NCI-H1417 treated with DMSO at 0.1 percent for 48 hours (cell line): ENCODE data around the gene BMPR1A.
"Not testable (repeated sequence)": the region's sequence is repeated elsewhere in the genome, so short reads cannot be mapped to it uniquely, and the experiment has no call there.

Source experiments
- DNase-seq: peaks from one replicate; lab custom pipeline; 2025; lab: John Stamatoyannopoulos, UW

The BMPR1A gene

GRCh38 chr10:86878983-86879713 is 122.7 kb downstream of the BMPR1A start:
- no peak for DNase-seq

DNA sequence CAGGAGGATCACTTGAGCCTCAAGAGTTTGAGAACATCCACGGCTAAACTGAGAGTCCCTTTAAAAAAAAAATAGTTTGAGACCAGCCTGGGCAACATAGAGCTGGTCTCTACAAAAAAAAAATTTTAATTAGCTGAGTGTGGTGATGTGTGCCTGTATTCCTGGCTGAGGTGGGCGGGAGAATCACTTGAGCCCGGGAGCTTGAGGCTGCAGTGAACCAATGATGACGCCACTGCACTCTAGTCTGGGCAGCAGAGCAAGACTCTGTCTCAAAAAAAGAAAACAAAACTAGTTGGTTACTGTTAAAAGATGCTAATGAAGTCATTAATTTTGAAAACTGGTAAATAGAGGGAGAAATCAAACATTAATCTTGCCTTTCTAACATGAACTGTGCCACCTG is 124.6 kb downstream of the BMPR1A start:
- no peak for DNase-seq

DNA sequence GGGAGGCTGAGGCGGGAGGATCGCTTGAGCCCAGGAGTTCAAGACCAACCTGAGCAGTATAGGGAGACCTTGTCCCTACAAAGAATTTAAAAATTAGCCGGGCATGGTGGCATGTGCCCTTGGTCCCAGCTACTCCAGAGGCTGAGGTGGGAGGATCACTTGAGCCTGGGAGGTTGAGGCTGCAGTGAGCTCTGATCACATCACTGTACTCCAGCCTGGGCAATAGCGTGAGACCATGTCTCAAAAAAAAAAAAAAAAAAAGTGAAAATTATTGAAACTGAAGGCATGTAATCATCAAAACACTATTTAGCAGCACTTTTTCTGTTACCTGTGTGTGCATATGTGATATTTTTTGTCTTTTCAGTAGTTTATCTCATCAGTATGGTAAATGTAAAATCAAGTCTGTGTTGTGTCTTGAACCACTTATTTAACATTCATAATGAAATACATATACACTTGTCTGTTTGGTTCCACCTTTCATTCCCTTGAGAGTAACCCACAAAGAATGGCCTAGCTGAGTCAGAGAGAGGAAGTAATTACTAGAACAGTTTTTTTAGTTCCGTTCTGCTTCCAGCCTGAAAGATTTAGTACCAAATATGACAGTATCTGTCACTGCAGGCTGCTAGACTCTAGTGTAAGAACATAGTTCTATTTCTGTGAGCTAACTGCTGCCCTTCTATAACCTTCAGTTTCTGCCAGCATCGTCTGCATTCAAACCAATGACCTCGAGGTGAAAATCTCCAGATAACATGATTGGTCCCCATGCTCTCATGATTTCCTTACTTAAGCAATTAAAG is 132.4 kb downstream of the BMPR1A start:
- no peak for DNase-seq

DNA sequence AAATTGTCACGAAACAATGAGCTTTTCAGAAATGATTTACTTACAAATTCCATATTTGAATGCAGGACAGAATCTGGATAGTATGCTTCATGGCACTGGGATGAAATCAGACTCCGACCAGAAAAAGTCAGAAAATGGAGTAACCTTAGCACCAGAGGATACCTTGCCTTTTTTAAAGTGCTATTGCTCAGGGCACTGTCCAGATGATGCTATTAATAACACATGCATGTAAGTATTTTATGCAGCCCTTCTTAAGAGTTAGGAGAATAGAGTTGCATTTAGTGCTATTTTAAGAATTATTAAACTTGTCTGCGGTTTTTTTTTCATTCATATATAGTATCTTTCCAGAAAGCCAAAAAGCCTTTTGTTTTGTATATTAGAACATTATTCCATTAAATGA is 133.6 kb downstream of the BMPR1A start:
- no peak for DNase-seq

DNA sequence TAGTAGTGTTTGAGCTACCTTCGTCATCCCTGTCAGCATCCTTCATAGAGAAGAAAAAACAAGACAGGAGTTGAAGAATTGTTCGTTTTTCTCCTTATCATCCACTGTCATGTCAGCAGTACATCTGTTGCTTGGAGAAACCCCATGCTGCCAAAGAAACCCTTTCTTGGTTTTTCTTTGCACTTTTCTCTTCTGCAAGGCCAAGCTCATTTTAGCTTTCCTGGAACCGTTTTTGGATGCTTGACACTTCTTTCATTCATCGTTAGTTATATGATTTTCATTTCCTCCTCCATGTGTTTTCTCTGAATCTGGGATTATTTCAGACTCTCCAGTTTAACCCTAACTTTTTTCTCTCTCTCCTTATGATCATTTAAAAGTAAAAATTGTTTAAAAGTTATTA is 142.1 kb downstream of the BMPR1A start:
- no peak for DNase-seq

DNA sequence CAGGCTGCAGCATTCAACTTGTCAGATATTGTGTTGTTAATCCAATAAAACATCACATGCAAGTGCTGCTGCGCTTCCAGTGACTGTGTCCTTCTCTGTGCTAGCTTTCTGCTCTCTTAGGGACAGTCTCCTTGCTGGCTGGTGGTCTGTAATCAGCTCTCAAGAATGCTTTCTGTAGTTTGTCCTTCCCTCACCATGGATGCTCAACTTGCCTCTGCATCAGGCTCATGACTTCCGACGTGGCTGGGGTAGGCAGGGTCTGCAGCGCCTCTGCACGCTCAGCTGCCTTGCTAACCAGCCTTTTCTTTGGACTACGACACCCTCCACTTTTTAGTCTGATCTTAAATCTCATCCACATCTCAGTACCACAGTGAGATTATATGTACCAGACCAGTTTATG is 142.7 kb downstream of the BMPR1A start:
- no peak for DNase-seq

DNA sequence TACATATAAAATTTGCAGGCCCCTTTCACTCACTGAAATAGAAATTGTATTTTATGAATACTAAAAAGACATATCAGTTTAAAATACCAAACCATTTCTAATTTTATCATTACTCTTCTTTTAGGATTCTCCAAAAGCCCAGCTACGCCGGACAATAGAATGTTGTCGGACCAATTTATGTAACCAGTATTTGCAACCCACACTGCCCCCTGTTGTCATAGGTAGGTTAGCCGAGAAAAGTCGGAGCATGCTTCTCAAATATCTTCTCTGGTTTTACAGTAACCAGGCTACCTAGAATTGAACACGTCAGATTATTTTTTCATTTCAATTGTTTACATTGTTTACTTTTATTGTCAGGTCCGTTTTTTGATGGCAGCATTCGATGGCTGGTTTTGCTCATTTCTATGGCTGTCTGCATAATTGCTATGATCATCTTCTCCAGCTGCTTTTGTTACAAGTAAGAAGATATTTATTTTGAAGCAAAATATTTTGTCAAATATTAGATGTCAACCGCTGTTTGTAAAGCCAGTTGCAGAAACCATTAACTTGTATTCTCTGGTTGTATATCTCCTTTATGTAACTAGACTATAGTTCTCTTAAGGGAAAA is 143.4 kb downstream of the BMPR1A start:
- DNase-seq: no peak

- DNase-seq: no peak
Observed at GRCh38 chr10:86900955-86901354, 144.5 kb downstream of the BMPR1A start.

DNA sequence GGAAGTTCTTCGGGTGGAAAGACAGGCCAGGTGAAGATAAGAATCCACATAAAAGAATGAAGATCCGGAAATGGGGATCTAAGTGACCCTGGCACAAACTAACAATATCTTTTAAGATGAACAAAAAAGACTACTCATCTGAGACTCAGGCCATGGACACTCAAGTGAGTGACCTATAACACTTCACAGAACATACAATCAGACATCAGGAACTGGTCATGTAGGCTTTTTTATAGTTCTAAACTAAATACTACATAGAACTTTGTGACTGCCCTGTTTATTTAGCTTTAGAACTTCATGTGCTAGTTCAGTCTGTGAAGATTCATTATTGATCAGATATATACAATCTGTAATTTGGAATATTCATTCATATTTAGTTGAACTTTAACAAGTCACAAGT is 148.2 kb downstream of the BMPR1A start:
- DNase-seq: no peak

GRCh38 chr10:86905429-86905828 is 149.0 kb downstream of the BMPR1A start:
- DNase-seq: no peak

DNA sequence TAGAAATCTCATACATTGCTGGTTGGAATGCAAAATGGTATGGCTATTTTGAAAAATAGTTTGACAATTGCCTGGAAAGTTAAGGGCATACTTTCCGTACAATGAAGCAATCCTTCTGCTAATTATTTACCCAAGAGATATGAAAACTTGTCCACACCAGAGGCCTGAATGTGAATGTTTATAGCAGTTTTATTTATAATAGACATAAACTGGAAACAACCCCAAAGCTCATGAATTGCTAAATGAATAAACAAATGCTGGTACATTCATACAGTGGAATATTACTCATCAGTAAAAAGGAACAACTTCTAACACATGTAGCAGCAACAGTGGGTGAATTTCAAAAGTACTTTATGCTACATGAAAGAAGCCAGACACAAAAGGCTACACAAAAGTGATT is 158.3 kb downstream of the BMPR1A start:
- no peak for DNase-seq

- DNase-seq: no peak
Observed at GRCh38 chr10:86918022-86918471, 161.6 kb downstream of the BMPR1A start.

GRCh38 chr10:86922553-86922961 is 166.1 kb downstream of the BMPR1A start:
- DNase-seq: no peak

- no peak for DNase-seq
Observed at GRCh38 chr10:86929468-86930380, 173.3 kb downstream of the BMPR1A start.

DNA sequence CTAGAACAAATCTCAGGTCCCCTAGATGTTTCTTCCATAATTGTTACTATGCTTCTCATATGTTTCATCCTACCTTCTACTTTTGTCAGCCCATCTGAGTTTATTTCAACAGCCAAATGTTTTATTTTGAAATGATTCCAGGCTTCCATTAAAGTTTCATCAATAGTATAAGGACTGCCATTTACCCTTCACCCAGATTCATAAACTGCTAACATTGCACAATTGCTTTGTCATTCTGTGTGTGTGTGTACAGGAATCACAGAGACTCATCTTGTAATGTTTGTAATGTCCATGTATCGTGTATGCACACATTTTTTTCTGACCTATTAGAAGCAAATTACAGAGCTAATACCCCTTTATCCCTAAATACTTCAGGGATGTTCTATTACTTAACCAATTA is 175.5 kb downstream of the BMPR1A start:
- DNase-seq: no peak

- DNase-seq: no peak
Observed at GRCh38 chr10:86932674-86933073, 176.3 kb downstream of the BMPR1A start.

- DNase-seq: not testable (repeated sequence)
Observed at GRCh38 chr10:86934162-86934711, 177.8 kb downstream of the BMPR1A start.

DNA sequence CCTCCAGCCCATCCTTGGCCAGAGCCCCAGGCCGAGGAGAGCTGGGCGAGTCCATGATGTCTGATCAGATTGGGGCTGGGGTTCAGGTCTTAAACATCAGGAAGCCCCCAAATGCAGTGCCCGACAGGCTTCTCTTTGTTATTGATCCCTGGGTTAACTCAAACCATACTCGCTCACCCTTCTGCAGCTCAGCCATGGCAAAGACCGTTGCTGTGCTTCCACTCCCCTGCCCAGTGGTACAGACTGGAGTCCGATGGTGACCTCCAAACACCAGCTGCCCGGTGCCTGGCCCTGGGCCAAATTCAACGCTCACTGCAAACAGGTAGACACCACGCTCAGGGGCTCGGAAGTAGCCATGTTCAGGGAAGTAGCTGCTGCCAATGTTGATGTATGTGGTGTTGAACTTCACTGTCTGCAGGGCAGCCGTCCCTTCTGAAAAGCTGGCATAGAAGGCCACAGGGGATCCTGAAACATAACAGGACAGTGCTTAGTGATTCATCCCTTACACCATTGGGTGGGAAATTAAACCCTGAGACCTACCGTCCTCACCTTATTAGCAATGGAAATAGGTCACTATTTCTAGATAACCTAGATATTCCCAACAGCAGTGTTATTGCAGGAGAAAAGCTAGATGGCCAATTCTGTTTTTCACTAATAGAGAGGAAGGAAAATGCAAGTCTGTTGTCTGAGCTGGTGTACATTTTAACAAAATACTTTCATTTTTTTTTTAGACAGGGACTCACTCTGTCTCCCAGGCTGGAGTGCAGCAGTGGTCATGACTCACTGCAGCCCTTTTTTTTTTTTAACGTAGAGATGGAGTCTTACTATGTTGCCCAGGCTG is 180.5 kb downstream of the BMPR1A start:
- no peak for DNase-seq

- DNase-seq: no peak
Observed at GRCh38 chr10:86937502-86938154, 181.2 kb downstream of the BMPR1A start.

GRCh38 chr10:86938260-86938659 is 181.8 kb downstream of the BMPR1A start:
- no peak for DNase-seq
